IPS-18c (cell line): ENCODE data around the gene NUDT2.
"Not testable (repeated sequence)": the region's sequence is repeated elsewhere in the genome, so short reads cannot be mapped to it uniquely, and the experiment has no call there.

Experiments
- H3K4me3 ChIP-seq: 2 replicates; pipeline ENCODE4 v1.7.0; 2013; ENCODE audit warnings: low read depth, mild to moderate bottlenecking, low read length, moderate library complexity; ENCODE audit not compliant: insufficient read depth
- H3K9me3 ChIP-seq: one replicate; pipeline ENCODE4 v1.6.1; 2013; ENCODE audit warnings: mild to moderate bottlenecking, low read length, moderate library complexity; ENCODE audit not compliant: control insufficient read depth, insufficient read depth

The NUDT2 gene

DNA sequence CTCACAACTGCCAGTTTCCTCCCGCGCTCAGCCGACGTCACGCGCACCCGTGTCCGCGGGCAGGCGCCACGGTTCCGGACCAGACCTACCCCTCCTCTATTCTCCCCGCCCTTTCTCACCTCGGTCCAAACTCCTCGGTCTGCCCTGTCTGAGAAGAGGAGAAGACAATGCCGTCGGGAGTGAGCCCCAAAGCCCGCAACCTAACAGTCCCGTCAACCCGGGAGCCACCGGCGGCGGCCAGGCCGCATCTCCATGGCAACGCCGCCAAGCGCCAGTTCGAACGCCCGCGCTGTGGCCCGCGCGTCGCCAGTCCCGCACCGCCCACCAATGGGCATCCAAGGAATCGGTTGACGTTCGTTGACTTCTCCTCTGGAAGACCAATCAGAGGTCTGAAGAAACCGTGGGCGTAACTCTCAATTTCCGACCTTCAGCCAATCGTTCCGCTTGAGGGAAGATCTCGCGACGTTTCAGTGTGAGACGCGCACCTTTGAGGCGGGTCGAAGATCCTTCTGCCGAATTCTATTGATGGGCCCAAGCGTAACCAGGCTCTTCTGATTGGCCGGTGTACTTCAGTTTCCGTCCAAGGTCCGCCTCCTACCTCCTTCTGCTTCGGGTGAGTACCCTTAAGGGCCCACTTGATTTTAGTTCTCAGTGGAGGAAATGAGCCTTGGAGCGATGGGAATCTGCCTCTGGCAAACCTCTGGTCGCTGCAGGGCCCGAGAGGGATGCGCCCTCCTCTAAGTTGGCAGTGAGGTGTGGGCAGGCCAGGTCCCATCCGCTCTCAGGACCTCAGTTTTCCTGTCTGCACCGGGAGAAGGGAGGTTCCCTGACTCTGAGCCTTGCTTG lies at the start of gene NUDT2, which contains the start of gene KIF24:
TSS of gene NUDT2 (plus strand) at position 583 of the 846 bp plus-strand sequence. CDS start 9,471 bp downstream, outside the sequence.
TSS of gene KIF24 (minus strand) at position 282 of the 846 bp plus-strand sequence. CDS start 17,922 bp downstream, outside the sequence.
- Histone ChIP-seq H3K4me3 (peak within 1 kb of the TSS; percentile 87), H3K9me3 (no peaks in the 10 kb centered on the region)

DNA sequence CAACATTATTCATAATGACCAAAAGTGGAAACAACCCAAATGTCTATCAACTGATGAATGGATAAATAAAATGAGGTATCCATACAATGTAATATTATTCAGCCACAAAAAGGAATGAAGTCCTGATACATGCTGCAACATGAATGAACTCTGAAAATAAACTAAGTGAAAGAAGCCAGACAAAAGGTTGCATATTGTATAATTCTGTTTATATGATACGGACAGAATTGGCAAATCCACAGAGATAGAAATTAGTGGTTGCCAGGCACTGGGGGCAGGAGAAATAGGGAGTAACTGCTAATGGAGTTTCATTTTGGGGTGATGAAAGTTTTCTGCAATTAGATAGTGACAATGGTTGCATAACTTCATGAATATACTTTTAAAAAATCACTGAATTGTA lies 47.3 kb upstream of the NUDT2 start:
- no peak overlapping the region for H3K4me3 ChIP-seq
- H3K9me3 ChIP-seq = no peaks in the 10 kb centered on the region

DNA sequence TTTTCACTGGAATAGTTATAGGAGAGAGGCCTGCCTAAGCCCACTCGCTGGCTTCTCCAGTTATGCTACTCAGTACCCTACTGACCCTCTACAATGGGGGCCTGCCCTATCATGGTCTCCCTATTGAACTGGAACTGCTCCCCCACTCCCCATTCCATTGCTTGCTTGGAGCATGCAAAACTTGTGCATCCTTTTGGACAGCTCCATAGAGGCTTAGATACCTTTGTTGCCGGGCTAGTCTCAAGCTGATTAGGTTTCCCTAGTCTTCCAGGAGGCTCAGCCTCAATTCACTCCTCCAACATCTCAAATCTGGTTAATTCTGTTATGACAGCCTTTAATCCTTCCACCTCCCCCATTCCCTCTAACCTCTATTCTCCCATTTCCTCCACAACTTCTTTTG lies 40.2 kb upstream of the NUDT2 start:
- no peaks in the 10 kb centered on the region for H3K9me3 ChIP-seq
- H3K4me3 ChIP-seq = no peak overlapping the region

DNA sequence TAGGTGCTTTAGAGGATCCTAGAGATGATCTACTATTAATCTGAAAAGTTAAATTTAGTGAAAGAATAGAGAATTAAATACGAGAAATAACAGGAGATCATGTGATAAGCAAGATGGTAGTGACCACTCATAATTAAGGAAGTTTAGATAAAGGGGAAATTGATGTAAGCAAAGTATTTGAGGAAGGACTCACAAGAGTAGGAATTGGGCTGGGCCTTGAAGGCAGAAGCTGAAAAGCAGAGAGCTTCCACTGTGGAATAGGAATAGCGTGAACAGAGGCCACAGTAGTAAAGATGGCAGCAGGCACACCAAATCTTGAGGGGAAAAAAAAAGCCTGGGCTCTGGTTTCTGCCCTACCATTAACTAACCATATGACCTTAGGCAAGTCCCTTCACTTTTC lies 38.3 kb upstream of the NUDT2 start:
- no peaks in the 10 kb centered on the region for H3K9me3 ChIP-seq
- H3K4me3 ChIP-seq = no peak overlapping the region

DNA sequence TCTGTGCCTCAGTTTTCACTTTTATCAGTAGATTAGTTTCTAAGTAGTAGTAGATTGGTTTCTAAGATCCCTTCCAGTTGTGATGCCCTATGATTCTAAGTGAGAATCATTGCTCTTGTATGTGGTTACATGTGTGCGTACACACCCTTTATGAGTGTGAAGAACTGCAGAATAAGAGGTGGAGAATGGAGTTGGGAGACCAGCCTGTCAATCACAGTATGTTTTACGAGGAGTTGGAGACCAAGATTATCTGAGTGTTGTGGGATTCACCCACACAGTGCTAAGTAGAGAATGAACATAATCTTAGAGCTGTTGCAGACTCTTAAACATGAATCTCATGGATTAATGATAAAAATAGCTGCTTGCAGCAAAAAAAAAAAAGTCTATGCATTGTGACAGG lies 37.9 kb upstream of the NUDT2 start:
- no peaks in the 10 kb centered on the region for H3K9me3 ChIP-seq
- no peak overlapping the region for H3K4me3 ChIP-seq

DNA sequence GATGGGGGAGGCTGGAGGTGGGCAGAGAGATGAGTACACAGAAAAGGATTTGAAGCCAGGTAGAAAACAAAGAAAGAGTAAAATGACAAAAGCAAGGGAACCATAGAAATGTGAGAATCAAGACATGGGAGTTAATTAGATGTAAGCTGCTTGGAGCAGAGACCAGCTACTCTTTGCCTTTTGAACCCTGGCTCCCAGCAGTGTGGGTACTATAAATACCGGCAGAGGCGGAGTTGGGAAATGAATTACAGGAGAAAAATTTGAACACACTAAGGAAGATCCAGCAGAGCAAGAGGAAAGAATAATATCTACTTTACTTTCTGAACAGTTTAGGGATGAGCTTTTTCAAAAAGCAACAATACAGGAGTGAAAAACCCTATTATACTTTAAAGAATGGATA lies 36.8 kb upstream of the NUDT2 start:
- H3K9me3 ChIP-seq = no peaks in the 10 kb centered on the region
- no peak overlapping the region for H3K4me3 ChIP-seq

DNA sequence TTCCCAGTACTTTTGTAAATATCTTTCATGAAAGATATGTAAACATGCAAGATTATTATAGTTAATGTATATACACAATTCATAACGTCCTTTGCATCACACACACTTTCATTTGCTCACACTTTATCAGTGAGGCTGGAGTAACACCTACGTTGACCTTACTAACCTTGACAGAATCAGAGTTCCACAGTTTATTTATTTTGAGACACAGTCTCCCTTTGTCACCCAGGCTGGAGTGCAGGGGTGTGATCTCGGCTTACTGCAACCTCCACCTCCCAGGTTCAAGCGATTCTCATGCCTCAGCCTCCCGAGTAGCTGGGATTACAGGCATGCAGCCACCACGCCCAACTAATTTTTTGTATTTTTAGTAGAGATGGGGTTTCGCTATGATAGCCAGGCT lies 28.3 kb upstream of the NUDT2 start:
- H3K9me3 ChIP-seq, H3K4me3 ChIP-seq: not testable (repeated sequence)

DNA sequence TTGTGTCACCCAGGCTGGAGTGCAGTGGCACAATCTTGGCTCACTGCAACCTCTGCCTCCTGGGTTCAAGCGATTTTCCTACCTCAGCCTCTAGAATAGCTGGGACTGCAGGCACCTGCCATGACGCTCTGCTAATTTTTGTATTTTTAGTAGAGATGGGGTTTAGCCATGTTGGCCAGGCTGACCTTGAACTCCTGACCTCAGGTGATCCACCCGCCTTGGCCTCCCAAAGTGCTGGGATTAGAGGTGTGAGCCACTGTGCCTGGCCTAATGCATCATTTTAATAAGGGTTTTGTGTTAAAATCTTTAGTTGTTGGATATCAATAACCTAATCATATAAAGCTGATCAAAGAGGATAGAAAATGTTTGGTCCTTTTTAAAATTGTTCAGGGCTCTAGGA lies 21.1 kb upstream of the NUDT2 start:
- not testable (repeated sequence) for H3K4me3 ChIP-seq

DNA sequence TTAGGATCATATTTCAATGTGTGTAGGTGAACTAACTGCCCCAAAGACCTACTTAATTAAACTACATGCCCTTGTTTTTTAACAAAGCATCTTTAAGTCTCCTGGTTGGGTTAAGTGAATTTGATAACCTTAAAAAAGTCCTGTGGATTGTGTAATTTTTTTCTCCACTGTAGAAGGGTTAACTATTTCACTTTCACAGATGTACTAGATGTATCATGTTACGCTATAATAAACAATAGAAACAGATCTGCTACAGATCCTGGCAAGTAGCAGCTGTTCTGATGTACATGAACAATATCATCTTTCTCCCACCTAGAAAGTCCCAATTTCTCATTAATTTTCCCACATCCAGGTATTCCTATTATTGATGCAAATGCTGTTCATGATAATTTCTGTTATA lies 19.2 kb upstream of the NUDT2 start:
- Histone ChIP-seq H3K4me3 (no peak overlapping the region), H3K9me3 (no peaks in the 10 kb centered on the region)

More for the DNA sequence above, 21.1 kb upstream of the NUDT2 start:
- H3K9me3 ChIP-seq = not testable (repeated sequence)

DNA sequence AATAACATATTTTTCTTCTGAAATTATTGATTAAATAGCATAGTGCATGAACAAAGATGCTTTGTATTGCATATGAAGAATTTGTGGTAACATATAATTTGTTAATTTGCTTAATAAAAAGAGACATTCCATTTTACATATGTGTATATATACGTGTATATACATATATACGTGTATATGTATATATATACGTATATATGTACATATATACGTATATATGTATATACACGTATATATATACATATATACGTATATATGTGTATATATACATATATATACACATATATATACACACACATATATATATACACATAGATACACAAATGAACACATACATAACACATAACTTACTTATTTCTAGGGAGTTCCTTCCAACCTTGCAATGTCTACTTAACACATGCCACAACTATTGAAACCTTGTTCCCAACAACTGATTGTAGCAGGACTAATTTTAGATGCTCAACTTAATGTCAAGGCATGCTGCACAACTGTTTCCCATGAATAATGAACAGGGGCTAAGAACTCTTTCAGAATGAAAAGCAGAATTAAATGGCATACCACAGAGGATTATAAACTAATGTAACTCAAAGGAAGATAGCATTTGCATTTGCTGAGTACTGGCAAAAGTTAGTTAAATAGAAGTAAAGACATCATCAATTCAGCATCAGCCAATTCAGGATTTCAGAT lies 17.7 kb upstream of the NUDT2 start:
- H3K9me3 ChIP-seq = no peaks in the 10 kb centered on the region
- H3K4me3 ChIP-seq = no peak overlapping the region

DNA sequence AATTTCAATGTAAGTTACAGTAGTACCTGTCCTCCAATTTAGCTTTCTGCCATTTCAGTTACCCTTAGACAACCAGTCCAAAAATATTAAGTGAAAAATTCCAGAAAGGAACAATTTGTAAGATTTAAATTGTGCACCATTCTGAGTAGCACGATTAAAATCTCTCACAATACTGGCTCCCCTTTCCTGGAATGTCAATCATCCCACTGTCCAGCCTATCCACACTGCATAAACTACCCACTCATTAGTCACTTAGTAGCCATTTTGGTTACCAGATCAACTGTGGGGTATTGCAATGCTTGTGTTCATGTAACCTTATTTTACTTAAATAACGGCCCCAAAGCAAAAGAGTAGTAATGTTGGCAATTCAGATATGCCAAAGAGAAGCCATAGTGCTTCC lies 11.9 kb upstream of the NUDT2 start:
- H3K9me3 ChIP-seq = no peaks in the 10 kb centered on the region
- H3K4me3 ChIP-seq = no peak overlapping the region

DNA sequence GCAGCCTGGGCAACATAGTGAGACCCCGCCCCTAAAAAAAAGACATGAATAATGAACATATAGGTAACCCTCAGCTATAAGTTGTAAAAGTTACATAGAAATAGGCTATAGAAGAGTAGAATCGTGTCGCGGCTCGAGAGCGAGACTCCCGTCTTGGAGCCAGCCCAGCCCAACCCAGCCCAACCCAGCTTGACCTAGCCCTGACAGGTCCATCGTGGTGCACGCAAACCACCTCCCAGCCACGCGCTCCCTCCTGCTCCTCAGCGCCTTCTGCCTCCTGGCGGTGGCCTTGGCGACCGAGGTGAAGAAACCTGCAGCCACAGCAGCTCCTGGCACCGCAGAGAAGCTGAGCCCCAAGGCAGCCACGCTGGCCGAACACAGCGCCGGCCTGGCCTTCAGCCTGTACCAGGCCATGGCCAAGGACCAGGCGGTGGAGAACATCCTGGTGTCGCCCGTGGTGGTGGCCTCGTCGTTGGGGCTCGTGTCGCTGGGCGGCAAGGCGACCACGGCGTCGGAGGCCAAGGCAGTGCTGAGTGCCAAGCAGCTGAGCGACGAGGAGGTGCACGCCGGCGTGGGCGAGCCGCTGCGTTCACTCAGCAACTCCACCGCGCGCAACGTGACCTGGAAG lies 11.1 kb upstream of the NUDT2 start:
- no peak overlapping the region for H3K4me3 ChIP-seq
- no peaks in the 10 kb centered on the region for H3K9me3 ChIP-seq

DNA sequence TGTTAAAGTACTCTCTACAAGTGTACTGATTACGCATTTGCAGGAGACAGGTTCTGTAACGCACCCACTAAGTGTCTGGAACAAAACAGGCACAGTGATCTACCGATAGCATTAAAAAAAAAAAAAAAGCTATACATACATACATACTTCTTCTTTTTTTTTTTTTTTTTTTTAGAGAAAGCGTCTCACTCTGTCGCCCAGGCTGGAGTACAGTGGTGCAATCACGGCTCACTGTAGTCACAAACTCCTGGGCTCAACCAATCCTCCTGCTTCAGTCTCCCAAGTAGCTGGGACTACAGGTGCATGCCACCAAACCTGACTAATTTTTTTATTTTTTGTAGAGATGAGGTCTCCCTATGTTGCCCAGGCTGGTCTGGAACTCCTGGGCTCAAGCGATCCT lies 7.9 kb upstream of the NUDT2 start:
- H3K9me3 ChIP-seq = no peaks in the 10 kb centered on the region
- H3K4me3 ChIP-seq = no peak overlapping the region

DNA sequence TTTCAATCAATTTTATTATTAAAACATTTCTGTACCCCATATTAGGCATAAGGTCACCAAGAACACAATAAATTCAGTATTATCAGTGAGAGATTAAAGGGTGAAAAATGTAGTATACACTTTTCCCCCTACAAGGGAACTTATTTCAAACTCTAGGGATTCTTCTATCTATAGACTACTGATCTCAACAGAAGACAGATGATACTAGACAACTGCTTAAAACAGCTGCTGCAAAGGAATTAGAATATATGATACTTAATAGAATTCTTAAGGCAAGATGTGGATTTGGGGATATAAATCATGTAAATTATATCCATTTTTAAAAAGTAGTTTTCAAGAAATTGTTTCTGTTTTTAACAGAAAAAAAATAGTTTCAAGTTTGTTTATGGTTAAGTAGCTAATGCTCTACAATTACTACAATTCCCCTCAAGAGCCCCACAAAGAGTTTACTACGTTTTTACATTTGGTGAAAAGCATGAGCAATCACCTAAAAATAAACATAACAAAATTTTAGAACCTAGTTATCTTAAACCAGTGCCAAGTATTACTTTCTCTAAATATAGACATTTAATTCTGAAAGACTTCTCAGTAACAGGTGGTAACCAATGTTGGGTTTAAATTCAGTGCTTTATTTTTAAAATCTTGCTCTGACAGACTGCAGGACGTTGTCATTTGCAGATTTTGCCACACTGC lies 6.3 kb upstream of the NUDT2 start:
- Histone ChIP-seq H3K9me3 (no peaks in the 10 kb centered on the region), H3K4me3 (no peak overlapping the region)

DNA sequence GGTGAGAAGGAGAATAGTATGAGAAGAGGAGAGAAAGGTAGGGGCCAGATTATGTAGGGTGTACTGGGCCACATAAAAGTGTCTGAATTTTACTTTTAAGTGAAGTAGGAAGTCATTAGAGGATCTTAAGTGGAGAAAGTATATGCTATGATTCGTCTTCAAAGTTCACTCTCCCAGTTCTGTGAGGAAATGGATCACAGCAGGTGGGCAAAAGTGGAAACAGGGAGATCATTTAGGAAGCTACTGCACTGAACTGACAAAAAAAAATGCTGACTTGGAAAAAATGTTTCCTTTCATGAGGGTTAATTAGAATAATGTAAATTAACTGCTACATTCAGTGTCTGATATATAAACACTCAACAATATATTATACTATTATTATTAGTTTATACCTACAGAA lies 2.7 kb upstream of the NUDT2 start:
- no peak overlapping the region for H3K4me3 ChIP-seq
- H3K9me3 ChIP-seq = no peaks in the 10 kb centered on the region

DNA sequence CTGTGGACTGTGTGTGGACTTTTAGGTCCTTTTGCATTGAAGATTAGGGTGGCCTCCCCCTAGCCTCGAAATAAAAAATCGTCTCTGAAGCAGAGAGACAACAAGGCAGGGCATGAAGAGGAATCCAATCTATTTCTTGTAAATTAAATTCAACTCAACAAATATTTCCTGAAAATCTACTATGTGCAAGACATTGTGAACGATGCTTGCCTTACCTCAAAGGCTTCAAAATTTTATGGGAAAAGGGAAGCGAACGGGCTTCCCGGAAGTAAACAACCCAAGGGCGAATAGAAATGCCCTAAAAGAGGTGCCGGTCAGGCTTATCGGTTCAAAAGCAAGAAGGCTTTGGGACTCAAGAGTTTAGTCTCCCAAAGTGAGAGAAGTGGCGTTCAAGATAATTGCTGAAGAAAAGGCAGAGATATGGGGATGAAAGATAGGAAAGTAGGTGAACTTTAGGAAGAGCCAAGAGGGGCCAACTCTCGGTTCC lies 826 bp upstream of the NUDT2 start:
- no peaks in the 10 kb centered on the region for H3K9me3 ChIP-seq
- H3K4me3 ChIP-seq = peak overlapping the region; percentile 87

DNA sequence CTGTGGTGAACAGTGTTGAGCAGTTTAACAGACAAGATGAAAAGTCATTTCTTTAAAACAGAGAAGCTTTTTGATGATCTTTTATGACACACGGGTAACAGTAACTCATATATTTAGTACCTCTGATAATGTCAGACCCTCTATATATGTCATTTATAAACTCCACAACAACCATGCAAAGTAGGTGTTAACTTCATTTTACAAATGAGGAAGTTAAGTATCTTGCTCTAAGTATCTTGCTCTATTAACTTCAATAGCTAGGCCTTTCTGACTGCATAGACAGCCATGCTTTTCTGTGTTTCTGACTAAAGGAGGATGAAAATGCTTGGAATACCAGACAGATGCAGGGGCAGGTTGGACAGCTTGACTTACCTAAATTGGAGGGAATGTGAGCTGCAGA lies 1.8 kb downstream of the NUDT2 start:
- Histone ChIP-seq H3K9me3 (no peaks in the 10 kb centered on the region), H3K4me3 (no peak overlapping the region)
